ENCODE data around the gene RBMS3. TPM values are rescaled to one million over a fixed set of nuclear protein-coding genes. Genes with fewer than 3 reads are reported as not detected.

The RBMS3 gene
- total and polyA plus RNA-seq, 2 of the 8 experiments (the other 6 are each of a cell fraction or from before 2014, with no cell fraction given), result 3.7 to 6.9 TPM

DNA sequence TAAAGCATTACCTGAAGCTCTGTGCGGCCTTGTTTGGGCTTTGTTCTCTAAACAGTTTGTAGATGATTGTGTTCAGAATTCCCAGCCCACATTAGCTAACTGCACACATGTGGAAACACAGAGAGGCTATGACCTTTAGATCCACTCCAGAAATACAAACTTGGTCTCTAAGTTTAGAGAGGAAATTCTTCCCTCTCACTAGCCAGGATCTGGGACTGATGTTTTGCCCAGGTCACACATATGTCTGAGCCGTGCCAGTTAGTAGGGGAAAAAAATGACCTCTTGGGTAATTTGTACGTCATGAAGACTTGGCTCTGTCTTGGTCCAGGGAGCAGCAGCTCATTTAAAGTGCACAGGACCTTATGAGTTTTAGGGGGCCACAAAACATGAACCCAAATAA is 223.1 kb downstream of the RBMS3 start:
- Histone ChIP-seq H3K27ac (ENCODE audit: low read depth, low read length) (no peak overlapping the region), H3K79me2 (ENCODE audit: control insufficient read depth in 1 of 2, insufficient read depth in 2 of 2, low read length in 2 of 2) (no peaks in the 10 kb centered on the region)

More for the DNA sequence above, 223.1 kb downstream of the RBMS3 start:
- Histone ChIP-seq H2BK120ac (replicated peaks; ENCODE audit: low read depth, low read length) (no peak overlapping the region), H3K9ac (replicated peaks in 1 of 4; ENCODE audit: extremely low read depth in 1 of 4, low read depth in 3 of 4, low read length in 3 of 4) (no peak overlapping the region), H3K4me2 (ENCODE audit: insufficient read depth in 1 of 2, low read depth in 2 of 2, low read length in 2 of 2) (no peak overlapping the region), H3K79me1 (ENCODE audit: low read depth, low read length) (no peaks in the 10 kb centered on the region), H3K14ac (ENCODE audit: insufficient read length) (no peak overlapping the region), H3K27me3 (replicated peaks in 1 of 4; ENCODE audit: control insufficient read depth in 3 of 4, extremely low read depth in 1 of 4, insufficient read depth in 3 of 4, low read length in 3 of 4) (no peaks in the 10 kb centered on the region), H3K36me3 (ENCODE audit: control insufficient read depth in 2 of 4, insufficient read depth in 4 of 4, low read length in 3 of 4) (0 out of 8 replicates have a peak, but pooled peaks cover 0 to 3% (median 0%) of the 10 kb centered on the region in 4 experiments), H4K8ac (ENCODE audit: extremely low read depth, insufficient read depth, low read length) (no peak overlapping the region), H4K91ac (replicated peaks; ENCODE audit: insufficient read length, low read length) (no peak overlapping the region), H2BK5ac (ENCODE audit: low read depth, low read length) (no peak overlapping the region), H2BK15ac (ENCODE audit: low read length) (no peak overlapping the region), H4K20me1 (replicated peaks in 1 of 2; ENCODE audit: control insufficient read depth in 1 of 2, insufficient read depth in 2 of 2, low read length in 2 of 2) (no peaks in the 10 kb centered on the region), H4K5ac (ENCODE audit: insufficient read length, low read depth, low read length) (no peak overlapping the region), H3K4me1 (replicated peaks in 1 of 4; ENCODE audit: control insufficient read depth in 3 of 4, insufficient read depth in 4 of 4, low read length in 3 of 4) (no peaks in the 10 kb centered on the region), H2AK5ac (ENCODE audit: low read depth, low read length) (no peak overlapping the region), H3K4me3 (ENCODE audit: extremely low read depth in 1 of 4, insufficient read depth in 2 of 4, low read depth in 3 of 4, low read length in 4 of 4) (no peak overlapping the region), H2BK12ac (ENCODE audit: low read depth, low read length) (no peak overlapping the region), H3K23ac (ENCODE audit: insufficient read length) (no peak overlapping the region), H2AFZ (ENCODE audit: low read length) (no peak overlapping the region), H3K4ac (replicated peaks; ENCODE audit: insufficient read length, low read depth, low read length) (no peak overlapping the region), H3K56ac (replicated peaks; ENCODE audit: insufficient read length, low read depth, low read length) (no peak overlapping the region), H2BK20ac (ENCODE audit: low read length) (no peak overlapping the region), H3K23me2 (ENCODE audit: low read depth, low read length) (no peaks in the 10 kb centered on the region), H3K18ac (ENCODE audit: extremely low read depth, low read length) (no peak overlapping the region), H3K9me3 (ENCODE audit: insufficient read depth in 2 of 2, low read depth in 1 of 2, low read length in 1 of 2) (no peaks in the 10 kb centered on the region)
- no peak for DNase-seq (ENCODE audit: low read depth in 1 of 2, low spot score in 2 of 2)
- WGBS, 2 experiments (ENCODE audit: extremely low coverage in 1 of 2, insufficient coverage in 1 of 2, insufficient read length in 1 of 2, insufficient replicate concordance in 2 of 2, low coverage in 1 of 2, low lambda C conversion rate in 2 of 2, missing lambda C conversion rate in 1 of 2), result 92% methylated on average over 3 of the region's 3 CpGs; no CpG with 5 or more reads in 1 of the 2 experiments
- POLR2A ChIA-PET (ENCODE audit: partially characterized antibody), result no interaction called here
- no peak for FAIRE-seq
- CTCF ChIA-PET (ENCODE audit: partially characterized antibody), result interaction anchor here (1.0 kb wide), 1 partner anchor 21 kb away, joined by 3 read pairs; no protein-coding TSS in a partner anchor
- TF ChIP-seq, protein P1, sequence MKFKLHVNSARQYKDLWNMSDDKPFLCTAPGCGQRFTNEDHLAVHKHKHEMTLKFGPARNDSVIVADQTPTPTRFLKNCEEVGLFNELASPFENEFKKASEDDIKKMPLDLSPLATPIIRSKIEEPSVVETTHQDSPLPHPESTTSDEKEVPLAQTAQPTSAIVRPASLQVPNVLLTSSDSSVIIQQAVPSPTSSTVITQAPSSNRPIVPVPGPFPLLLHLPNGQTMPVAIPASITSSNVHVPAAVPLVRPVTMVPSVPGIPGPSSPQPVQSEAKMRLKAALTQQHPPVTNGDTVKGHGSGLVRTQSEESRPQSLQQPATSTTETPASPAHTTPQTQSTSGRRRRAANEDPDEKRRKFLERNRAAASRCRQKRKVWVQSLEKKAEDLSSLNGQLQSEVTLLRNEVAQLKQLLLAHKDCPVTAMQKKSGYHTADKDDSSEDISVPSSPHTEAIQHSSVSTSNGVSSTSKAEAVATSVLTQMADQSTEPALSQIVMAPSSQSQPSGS (IDR thresholded peaks at IDR 0.05; ENCODE audit: low read length), result no peak
- TF ChIP-seq TBP (IDR thresholded peaks at IDR 0.05; ENCODE audit: low read depth, low read length) (no peak), NANOG (IDR thresholded peaks at IDR 0.05; ENCODE audit: insufficient read depth, low read depth, low read length, poor library complexity, severe bottlenecking) (no peak), RAD21 (IDR thresholded peaks at IDR 0.05 in 1 of 2, conservative IDR thresholded peaks at IDR 0.05 in 1 of 2; ENCODE audit: low read depth in 2 of 2, low read length in 2 of 2) (no peak), ZNF274 (IDR thresholded peaks at IDR 0.05; ENCODE audit: borderline replicate concordance, extremely low read depth, low read length) (no peak), EZH2 (IDR thresholded peaks at IDR 0.05; ENCODE audit: low read depth, low read length, severe bottlenecking) (no peak)
